ENCODE measurements around the gene SRGAP1. TPM values are rescaled to one million over a fixed set of nuclear protein-coding genes. Genes with fewer than 3 reads are reported as not detected.

SRGAP1 gene
- polyA plus RNA-seq, 1 donor (not counting 4 experiments of a cell fraction or from before 2014, with no cell fraction given): 4.5 TPM

DNA sequence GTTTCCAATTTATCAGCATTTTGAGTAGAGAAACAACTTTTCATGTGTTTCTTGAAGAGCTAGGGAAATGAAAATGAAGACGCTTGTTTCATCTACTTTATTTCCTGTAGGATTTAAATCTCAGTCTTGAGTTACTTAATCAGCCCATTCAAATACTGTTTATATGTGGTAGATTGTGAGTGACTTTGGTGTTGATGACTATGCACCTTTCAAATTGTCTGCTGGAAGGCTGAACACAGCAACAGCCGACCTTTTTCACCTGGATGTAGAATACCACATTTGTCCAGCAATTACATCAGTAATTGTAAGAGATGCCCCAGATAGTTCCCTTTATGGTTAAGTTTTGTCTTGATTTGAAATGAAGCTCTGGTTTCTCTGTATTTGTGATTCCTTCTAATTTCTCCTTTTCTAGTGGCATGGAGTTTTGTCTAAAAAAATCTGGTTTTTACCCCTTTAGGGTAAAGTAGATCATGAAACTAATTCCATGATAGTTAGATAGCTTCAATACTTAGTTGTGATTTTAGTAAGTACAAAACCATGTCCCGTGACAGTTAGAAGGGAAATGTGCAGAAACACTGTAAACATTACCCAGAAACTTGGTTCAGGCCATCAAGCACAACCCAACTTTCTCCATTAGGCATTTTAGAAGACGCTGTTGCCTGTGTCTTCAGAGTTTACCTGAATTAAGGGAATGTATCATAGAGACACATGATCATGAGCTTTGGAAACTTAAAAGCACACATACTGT, 165.0 kb downstream of the SRGAP1 start:
- H3K9me3 ChIP-seq (ENCODE audit: control insufficient read depth, low read depth, low read length): no peaks in the 10 kb centered on the region
- dilution Hi-C loops (cut with MboI; ENCODE audit: extremely low pct_ligation_motif_present, low sequenced_read_pairs): no loop called here
- no peak overlapping the region for H3K27ac ChIP-seq (ENCODE audit: control insufficient read depth, insufficient read depth, low read length)
- H2AFZ ChIP-seq (ENCODE audit: control insufficient read depth, low read length): no peak overlapping the region
- no peaks in the 10 kb centered on the region for H3K36me3 ChIP-seq (ENCODE audit: control insufficient read depth in 2 of 2, extremely low read depth in 1 of 2, insufficient read depth in 2 of 2, low read length in 2 of 2)
- TF ChIP-seq, protein P1, sequence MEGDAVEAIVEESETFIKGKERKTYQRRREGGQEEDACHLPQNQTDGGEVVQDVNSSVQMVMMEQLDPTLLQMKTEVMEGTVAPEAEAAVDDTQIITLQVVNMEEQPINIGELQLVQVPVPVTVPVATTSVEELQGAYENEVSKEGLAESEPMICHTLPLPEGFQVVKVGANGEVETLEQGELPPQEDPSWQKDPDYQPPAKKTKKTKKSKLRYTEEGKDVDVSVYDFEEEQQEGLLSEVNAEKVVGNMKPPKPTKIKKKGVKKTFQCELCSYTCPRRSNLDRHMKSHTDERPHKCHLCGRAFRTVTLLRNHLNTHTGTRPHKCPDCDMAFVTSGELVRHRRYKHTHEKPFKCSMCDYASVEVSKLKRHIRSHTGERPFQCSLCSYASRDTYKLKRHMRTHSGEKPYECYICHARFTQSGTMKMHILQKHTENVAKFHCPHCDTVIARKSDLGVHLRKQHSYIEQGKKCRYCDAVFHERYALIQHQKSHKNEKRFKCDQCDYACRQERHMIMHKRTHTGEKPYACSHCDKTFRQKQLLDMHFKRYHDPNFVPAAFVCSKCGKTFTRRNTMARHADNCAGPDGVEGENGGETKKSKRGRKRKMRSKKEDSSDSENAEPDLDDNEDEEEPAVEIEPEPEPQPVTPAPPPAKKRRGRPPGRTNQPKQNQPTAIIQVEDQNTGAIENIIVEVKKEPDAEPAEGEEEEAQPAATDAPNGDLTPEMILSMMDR (optimal IDR thresholded peaks at IDR 0.05 in 1 of 3, IDR thresholded peaks at IDR 0.05 in 1 of 3, conservative IDR thresholded peaks at IDR 0.05 in 1 of 3; ENCODE audit: extremely low read depth in 1 of 3, insufficient read depth in 2 of 3, low read length in 3 of 3): no peak
- no peak for TF ChIP-seq EZH2 (IDR thresholded peaks at IDR 0.05; ENCODE audit: low read length)
- DNase-seq (ENCODE audit: low read depth, low spot score): no peak
- no peak overlapping the region for H3K9ac ChIP-seq (ENCODE audit: control insufficient read depth, extremely low read depth, insufficient read depth, low read length)
- H3K4me2 ChIP-seq (ENCODE audit: control insufficient read depth, extremely low read depth, insufficient read depth, low read depth, low read length): no peak overlapping the region
- peak; percentile 67 for FAIRE-seq
- no peaks in the 10 kb centered on the region for H3K79me2 ChIP-seq (ENCODE audit: control insufficient read depth, insufficient read depth, low read length)
- no peaks in the 10 kb centered on the region for H3K9me1 ChIP-seq (ENCODE audit: control insufficient read depth, extremely low read depth, insufficient read depth, low read length)
- H3K4me3 ChIP-seq (ENCODE audit: control insufficient read depth in 2 of 3, extremely low read depth in 1 of 3, insufficient read depth in 2 of 3, low read depth in 1 of 3, low read length in 3 of 3): no peak overlapping the region
- H4K20me1 ChIP-seq (ENCODE audit: control insufficient read depth, extremely low read depth, insufficient read depth, low read length): no peaks in the 10 kb centered on the region
- H3K4me1 ChIP-seq (ENCODE audit: control insufficient read depth, extremely low read depth, insufficient read depth, low read length): peaks cover 3% of the 10 kb centered on the region
- H3K27me3 ChIP-seq (ENCODE audit: control insufficient read depth, extremely low read depth, insufficient read depth, low read length): no peaks in the 10 kb centered on the region

GRCh38 chr12:64010069-64010686, 165.7 kb downstream of the SRGAP1 start:
- dilution Hi-C loops (cut with MboI; ENCODE audit: extremely low pct_ligation_motif_present, low sequenced_read_pairs): no loop called here
- Histone ChIP-seq H4K20me1 (ENCODE audit: control insufficient read depth, extremely low read depth, insufficient read depth, low read length) (no peaks in the 10 kb centered on the region), H3K4me1 (ENCODE audit: control insufficient read depth, extremely low read depth, insufficient read depth, low read length) (peaks cover 3% of the 10 kb centered on the region), H3K27ac (ENCODE audit: control insufficient read depth, insufficient read depth, low read length) (no peak overlapping the region), H3K9me3 (ENCODE audit: control insufficient read depth, low read depth, low read length) (no peaks in the 10 kb centered on the region), H3K79me2 (ENCODE audit: control insufficient read depth, insufficient read depth, low read length) (no peaks in the 10 kb centered on the region), H3K4me3 (ENCODE audit: control insufficient read depth in 2 of 3, extremely low read depth in 1 of 3, insufficient read depth in 2 of 3, low read depth in 1 of 3, low read length in 3 of 3) (no peak overlapping the region), H3K9ac (ENCODE audit: control insufficient read depth, extremely low read depth, insufficient read depth, low read length) (no peak overlapping the region), H3K27me3 (ENCODE audit: control insufficient read depth, extremely low read depth, insufficient read depth, low read length) (no peaks in the 10 kb centered on the region), H3K9me1 (ENCODE audit: control insufficient read depth, extremely low read depth, insufficient read depth, low read length) (no peaks in the 10 kb centered on the region), H3K36me3 (ENCODE audit: control insufficient read depth in 2 of 2, extremely low read depth in 1 of 2, insufficient read depth in 2 of 2, low read length in 2 of 2) (no peaks in the 10 kb centered on the region), H2AFZ (ENCODE audit: control insufficient read depth, low read length) (no peak overlapping the region), H3K4me2 (ENCODE audit: control insufficient read depth, extremely low read depth, insufficient read depth, low read depth, low read length) (no peak overlapping the region)
- DNase-seq (ENCODE audit: low read depth, low spot score) (no peak), FAIRE-seq (no peak)
- TF ChIP-seq, protein P1 (optimal IDR thresholded peaks at IDR 0.05 in 1 of 3, IDR thresholded peaks at IDR 0.05 in 1 of 3, conservative IDR thresholded peaks at IDR 0.05 in 1 of 3; ENCODE audit: extremely low read depth in 1 of 3, insufficient read depth in 2 of 3, low read length in 3 of 3): no peak
- no peak for TF ChIP-seq EZH2 (IDR thresholded peaks at IDR 0.05; ENCODE audit: low read length)
